ENCODE results near the gene WTIP.

WTIP gene

GRCh38 chr19:34495416-34495815, 13.9 kb downstream of the WTIP start:
- H3K4me3 ChIP-seq (ENCODE audit: control insufficient read depth, low read depth, low read length) = no peak overlapping the region
- no peak for DNase-seq (ENCODE audit: low read depth)
- TF ChIP-seq CTCF (conservative IDR thresholded peaks at IDR 0.05; ENCODE audit: control insufficient read depth, insufficient read depth, low read depth, low read length) = no peak

- no peak for DNase-seq (ENCODE audit: low read depth)
- no peak for TF ChIP-seq CTCF (conservative IDR thresholded peaks at IDR 0.05; ENCODE audit: control insufficient read depth, insufficient read depth, low read depth, low read length)
- H3K4me3 ChIP-seq (ENCODE audit: control insufficient read depth, low read depth, low read length) = no peak overlapping the region
Observed at GRCh38 chr19:34497112-34497805, 15.7 kb downstream of the WTIP start.

- DNase-seq (ENCODE audit: low read depth) = no peak
Observed at GRCh38 chr19:34499155-34499834, 17.7 kb downstream of the WTIP start.

GRCh38 chr19:34500656-34501120, 19.1 kb downstream of the WTIP start:
- H3K4me3 ChIP-seq (ENCODE audit: control insufficient read depth, low read depth, low read length) = no peak overlapping the region
- DNase-seq (ENCODE audit: low read depth) = no peak
- TF ChIP-seq CTCF (conservative IDR thresholded peaks at IDR 0.05; ENCODE audit: control insufficient read depth, insufficient read depth, low read depth, low read length) = no peak

More at GRCh38 chr19:34499155-34499834, 17.7 kb downstream of the WTIP start:
- no peak for TF ChIP-seq CTCF (conservative IDR thresholded peaks at IDR 0.05; ENCODE audit: control insufficient read depth, insufficient read depth, low read depth, low read length)
- H3K4me3 ChIP-seq (ENCODE audit: control insufficient read depth, low read depth, low read length) = no peak overlapping the region

- H3K4me3 ChIP-seq (ENCODE audit: control insufficient read depth, low read depth, low read length) = no peak overlapping the region
- peak; percentile 99 for TF ChIP-seq CTCF (conservative IDR thresholded peaks at IDR 0.05; ENCODE audit: control insufficient read depth, insufficient read depth, low read depth, low read length)
- DNase-seq (ENCODE audit: low read depth) = peak; percentile 90
Observed at GRCh38 chr19:34501339-34502320, 20.1 kb downstream of the WTIP start.
